C4-2B (cell line): ENCODE data around the gene IGF1.
A peak's percentile ranks its signal among the peaks of the same experiment; 100 is the strongest.

ENCODE experiments used
- H3K27ac ChIP-seq: fragments of 450-650 bp; 2 replicates; pipeline ENCODE4 v1.5.1; 2017
- CTCF ChIP-seq: fragments of 450-650 bp; conservative IDR thresholded peaks from 2 replicates; pipeline ENCODE4 v1.5.1; 2017; ENCODE audit warnings: mild to moderate bottlenecking
- ZFX ChIP-seq: fragments of 450-650 bp; IDR thresholded peaks from 2 replicates; pipeline ENCODE4 v1.6.1; 2017

IGF1 gene

GRCh38 chr12:102509123-102509626 lies 28.8 kb upstream of the IGF1 start:
- TF ChIP-seq CTCF = no peak
- TF ChIP-seq ZFX = no peak
- H3K27ac ChIP-seq = no peak overlapping the region

- no peak overlapping the region for H3K27ac ChIP-seq
- TF ChIP-seq CTCF (no peak), ZFX (no peak)
Observed at GRCh38 chr12:102508052-102508451, 27.7 kb upstream of the IGF1 start.

- H3K27ac ChIP-seq = no peak overlapping the region; the same call in 1 of the 2 replicates
- no peak for TF ChIP-seq CTCF
- no peak for TF ChIP-seq ZFX
Observed at GRCh38 chr12:102507301-102507700, 26.9 kb upstream of the IGF1 start.

- H3K27ac ChIP-seq = peak overlapping the region; percentile 93
- TF ChIP-seq ZFX = no peak
- TF ChIP-seq CTCF = no peak
Observed at GRCh38 chr12:102504871-102505270, 24.5 kb upstream of the IGF1 start.

- TF ChIP-seq ZFX = no peak
- TF ChIP-seq CTCF = no peak
- H3K27ac ChIP-seq = peak overlapping the region; percentile 93
Observed at GRCh38 chr12:102504280-102504679, 23.9 kb upstream of the IGF1 start.

- TF ChIP-seq ZFX (no peak), CTCF (no peak)
- peak overlapping the region; percentile 93 for H3K27ac ChIP-seq
Observed at GRCh38 chr12:102503831-102504230, 23.5 kb upstream of the IGF1 start.

- H3K27ac ChIP-seq = peak overlapping the region; percentile 85; the same call in 1 of the 2 replicates
- TF ChIP-seq ZFX (no peak), CTCF (no peak)
Observed at GRCh38 chr12:102503056-102503681, 22.8 kb upstream of the IGF1 start.
